Cardiac muscle cell (in vitro differentiated cells and primary cell): ENCODE measurements around the gene EPB41. TPM values are rescaled to one million over a fixed set of nuclear protein-coding genes. Genes with fewer than 3 reads are reported as not detected.

Source experiments
- DNase-seq, 2 donors: peaks; one replicate each; pipeline versions ENCODE4 v3.0.0 to v3.0.0-alpha.2; 2010 to 2017; ENCODE audit warnings: low read depth in 1 of 2, low spot score in 1 of 2
- H3K27ac ChIP-seq: fragments of 200-600 bp; sonication (generic); 2 replicates; pipeline ENCODE4 v1.5.1; 2016
- H3K27me3 ChIP-seq: fragments of 200-600 bp; sonication (generic); 2 replicates; pipeline ENCODE4 v1.6.0; 2016; ENCODE audit warnings: control low read depth
- H3K36me3 ChIP-seq: fragments of 200-600 bp; sonication (generic); 2 replicates; pipeline ENCODE4 v1.5.1; 2016; ENCODE audit warnings: control low read depth
- H3K4me1 ChIP-seq: fragments of 200-600 bp; sonication (generic); 2 replicates; pipeline ENCODE4 v1.8.1; 2017; ENCODE audit warnings: low read depth, mild to moderate bottlenecking, mixed run types
- H3K4me3 ChIP-seq: fragments of 200-600 bp; sonication (generic); 2 replicates; pipeline ENCODE4 v1.5.1; 2016; ENCODE audit warnings: mild to moderate bottlenecking
- H3K9me3 ChIP-seq: fragments of 200-600 bp; sonication (generic); 2 replicates; pipeline ENCODE4 v1.5.1; 2017; ENCODE audit warnings: low read depth, mild to moderate bottlenecking, control low read depth
- CTCF ChIP-seq: IDR thresholded peaks from 2 replicates; pipeline ENCODE4 v1.5.1; 2012; ENCODE audit warnings: low read depth, mild to moderate bottlenecking, low read length
- polyA plus RNA-seq: library from polyadenylated mRNA; unstranded; fragments of >200 nt; fragmentation: Nextera tagmentation; extraction: Ambion mirVana; gene quantifications from 2 replicates; pipeline ENCODE4 v1.2.1, GENCODE V29; 2016
- total RNA-seq: library from RNA; depleted of rRNA; stranded (reverse); fragments of >200 nt; gene quantifications from 2 replicates; pipeline ENCODE4 v1.2.3, GENCODE V29; 2016

EPB41 gene
- total and polyA plus RNA-seq, 2 experiments from 2014 or later: 15.4 to 50.5 TPM

- Histone ChIP-seq H3K36me3 (no peaks in the 10 kb centered on the region), H3K27me3 (no peaks in the 10 kb centered on the region), H3K9me3 (no peaks in the 10 kb centered on the region), H3K4me1 (peaks cover 9% of the 10 kb centered on the region), H3K4me3 (no peak overlapping the region), H3K27ac (no peak overlapping the region)
- TF ChIP-seq CTCF: no peak
- no peak for DNase-seq
Measured at GRCh38 chr1:29113413-29114117, 199.2 kb downstream of the EPB41 start.

- Histone ChIP-seq H3K9me3 (no peaks in the 10 kb centered on the region), H3K4me3 (no peak overlapping the region), H3K27me3 (no peaks in the 10 kb centered on the region), H3K36me3 (no peaks in the 10 kb centered on the region), H3K27ac (no peak overlapping the region), H3K4me1 (peaks cover 9% of the 10 kb centered on the region)
- DNase-seq: no peak
- no peak for TF ChIP-seq CTCF
Measured at GRCh38 chr1:29114654-29115053, 200.3 kb downstream of the EPB41 start.

GRCh38 chr1:29117381-29117780, 203.0 kb downstream of the EPB41 start:
- Histone ChIP-seq H3K4me1 (peaks cover 9% of the 10 kb centered on the region), H3K27me3 (peaks cover 8% of the 10 kb centered on the region), H3K4me3 (no peak overlapping the region), H3K36me3 (no peaks in the 10 kb centered on the region), H3K9me3 (no peaks in the 10 kb centered on the region), H3K27ac (no peak overlapping the region)
- TF ChIP-seq CTCF: peak; percentile 30
- no peak for DNase-seq

GRCh38 chr1:29119121-29119929, 205.0 kb downstream of the EPB41 start:
- DNase-seq: peak in 1 of 2 donors; percentile 28
- H3K27me3 ChIP-seq: peaks cover 18% of the 10 kb centered on the region
- no peaks in the 10 kb centered on the region for H3K36me3 ChIP-seq
- no peak for TF ChIP-seq CTCF
- H3K27ac ChIP-seq: no peak overlapping the region
- H3K4me3 ChIP-seq: no peak overlapping the region
- peaks cover 3% of the 10 kb centered on the region for H3K4me1 ChIP-seq
- H3K9me3 ChIP-seq: no peaks in the 10 kb centered on the region

GRCh38 chr1:29120367-29120766, 206.0 kb downstream of the EPB41 start:
- Histone ChIP-seq H3K9me3 (no peaks in the 10 kb centered on the region), H3K4me3 (no peak overlapping the region), H3K36me3 (no peaks in the 10 kb centered on the region), H3K27me3 (peaks cover 18% of the 10 kb centered on the region), H3K4me1 (peaks cover 3% of the 10 kb centered on the region), H3K27ac (no peak overlapping the region)
- TF ChIP-seq CTCF: no peak
- no peak for DNase-seq
